Omental fat pad (tissue), 4 donors: ENCODE measurements around the gene PHRF1. TPM values are rescaled to one million over a fixed set of nuclear protein-coding genes. Genes with fewer than 3 reads are reported as not detected.

Experiments used
- ATAC-seq: fragments of 150-250 bp; one replicate; pipeline ENCODE4 v1.9.1; 2016; ENCODE audit warnings: mild to moderate bottlenecking, moderate library complexity; ENCODE audit not compliant: low FRiP score
- DNase-seq: peaks from one replicate; pipeline ENCODE4 v3.0.0-alpha.2; 2019; ENCODE audit warnings: low spot score
- CTCF ChIP-seq, 3 donors: fragments of 450-650 bp; IDR thresholded peaks; one replicate each; pipeline ENCODE4 v1.5.1; 2016 to 2017; ENCODE audit warnings: antibody characterized with exemption in 3 of 3, mild to moderate bottlenecking in 3 of 3, moderate library complexity in 2 of 3
- total RNA-seq, 4 donors: library from RNA; depleted of rRNA; stranded (reverse); fragments of >200 nt; gene quantifications; one replicate each; pipeline ENCODE4 v1.1.0, GENCODE V29; 2016

The PHRF1 gene
- total RNA-seq, 4 donors from 2014 or later = 14.7 to 34.9 (median 22.4) TPM

- TF ChIP-seq CTCF (IDR thresholded peaks at IDR 0.05) = no peak
- no peak for ATAC-seq
- no peak for DNase-seq
Measured at GRCh38 chr11:605286-606129, 29.2 kb downstream of the PHRF1 start.

GRCh38 chr11:606245-606644 is 30.0 kb downstream of the PHRF1 start:
- peak; percentile 92 for ATAC-seq
- no peak for TF ChIP-seq CTCF (IDR thresholded peaks at IDR 0.05)
- no peak for DNase-seq

- DNase-seq (no peak), ATAC-seq (no peak)
- no peak for TF ChIP-seq CTCF (IDR thresholded peaks at IDR 0.05)
Measured at GRCh38 chr11:607020-607780, 30.9 kb downstream of the PHRF1 start.

- DNase-seq (no peak), ATAC-seq (no peak)
- TF ChIP-seq CTCF (IDR thresholded peaks at IDR 0.05) = no peak
Measured at GRCh38 chr11:607971-608659, 31.8 kb downstream of the PHRF1 start.

GRCh38 chr11:608791-609251 is 32.6 kb downstream of the PHRF1 start:
- ATAC-seq = no peak
- no peak for DNase-seq
- no peak for TF ChIP-seq CTCF (IDR thresholded peaks at IDR 0.05)

- DNase-seq = no peak
- TF ChIP-seq CTCF (IDR thresholded peaks at IDR 0.05) = no peak
- ATAC-seq = no peak
Measured at GRCh38 chr11:609341-609811, 33.1 kb downstream of the PHRF1 start.
